H9 (cell line): ENCODE measurements around the gene TCN2. TPM values are rescaled to one million over a fixed set of nuclear protein-coding genes. Genes with fewer than 3 reads are reported as not detected.

Experiments
- DNase-seq: peaks from one replicate; pipeline ENCODE4 v3.0.0-alpha.2; 2017
- H2AFZ ChIP-seq: one replicate; pipeline ENCODE4 v1.6.1; 2013; ENCODE audit warnings: mild to moderate bottlenecking, low read length, control low read depth, moderate library complexity
- H2AK5ac ChIP-seq: 2 replicates; pipeline ENCODE4 v1.6.1; 2013; ENCODE audit warnings: low read length, control low read depth, mixed read lengths; ENCODE audit not compliant: insufficient read length
- H2BK120ac ChIP-seq: one replicate; pipeline ENCODE4 v1.6.1; 2013; ENCODE audit warnings: low read depth, mild to moderate bottlenecking, low read length, control low read depth, inconsistent platforms; ENCODE audit not compliant: poor library complexity, severe bottlenecking
- H2BK12ac ChIP-seq: 2 replicates; pipeline ENCODE4 v1.6.1; 2013; ENCODE audit warnings: low read length, control low read depth, mixed read lengths, low read depth; ENCODE audit not compliant: insufficient read length
- H2BK15ac ChIP-seq: 2 replicates; pipeline ENCODE4 v1.6.1; 2013; ENCODE audit warnings: low read depth, low read length, control low read depth
- H2BK20ac ChIP-seq: one replicate; pipeline ENCODE4 v1.6.1; 2013; ENCODE audit warnings: low read depth, mild to moderate bottlenecking, low read length, control low read depth, inconsistent platforms; ENCODE audit not compliant: poor library complexity, severe bottlenecking
- H2BK5ac ChIP-seq: 2 replicates; pipeline ENCODE4 v1.6.1; 2013; ENCODE audit warnings: low read length, control low read depth, mixed read lengths; ENCODE audit not compliant: insufficient read length
- H3K14ac ChIP-seq: 2 replicates; pipeline ENCODE4 v1.6.1; 2013; ENCODE audit warnings: low read length, control low read depth; ENCODE audit not compliant: insufficient read depth
- H3K18ac ChIP-seq: 2 replicates; pipeline ENCODE4 v1.6.1; 2013; ENCODE audit warnings: low read depth, mild to moderate bottlenecking, mixed read lengths, low read length, control low read depth; ENCODE audit not compliant: insufficient read length
- H3K23ac ChIP-seq: 2 replicates; pipeline ENCODE4 v1.6.1; 2013; ENCODE audit warnings: low read length, control low read depth, mixed read lengths, low read depth; ENCODE audit not compliant: insufficient read length
- H3K23me2 ChIP-seq: 2 replicates; pipeline ENCODE4 v1.6.1; 2013; ENCODE audit warnings: low read depth, mild to moderate bottlenecking, mixed read lengths, low read length, control low read depth; ENCODE audit not compliant: insufficient read length, poor library complexity, severe bottlenecking
- H3K27ac ChIP-seq: 2 replicates; pipeline ENCODE4 v1.5.1; 2013; ENCODE audit warnings: low read length, control low read depth, mixed read lengths, low read depth; ENCODE audit not compliant: insufficient read length
- H3K27me3 ChIP-seq: 2 replicates; pipeline ENCODE4 v1.6.1; 2013; ENCODE audit warnings: low read length, control low read depth, inconsistent platforms; ENCODE audit not compliant: insufficient read depth
- H3K4ac ChIP-seq: 2 replicates; pipeline ENCODE4 v1.6.1; 2013; ENCODE audit warnings: low read depth, mild to moderate bottlenecking, control low read depth, inconsistent platforms, low read length, moderate library complexity
- H3K4me1 ChIP-seq: 2 replicates; pipeline ENCODE4 v1.6.1; 2013; ENCODE audit warnings: low read length, control low read depth, inconsistent platforms; ENCODE audit not compliant: insufficient read depth
- H3K4me2 ChIP-seq: 2 replicates; pipeline ENCODE4 v1.6.1; 2013; ENCODE audit warnings: low read length, control low read depth, mixed read lengths; ENCODE audit not compliant: insufficient read length, insufficient read depth
- H3K56ac ChIP-seq: 2 replicates; pipeline ENCODE4 v1.6.1; 2013; ENCODE audit warnings: low read depth, mild to moderate bottlenecking, mixed read lengths, low read length, control low read depth; ENCODE audit not compliant: insufficient read length
- H3K79me1 ChIP-seq: 2 replicates; pipeline ENCODE4 v1.6.1; 2013; ENCODE audit warnings: low read depth, mild to moderate bottlenecking, moderate library complexity, low read length, control low read depth, inconsistent platforms; ENCODE audit not compliant: insufficient read depth, poor library complexity, severe bottlenecking
- H3K79me2 ChIP-seq: 2 replicates; pipeline ENCODE4 v1.6.1; 2013; ENCODE audit warnings: low read length, control low read depth, inconsistent platforms; ENCODE audit not compliant: insufficient read depth
- H3K9ac ChIP-seq: 2 replicates; pipeline ENCODE4 v1.6.1; 2013; ENCODE audit warnings: low read length, control low read depth, mixed read lengths; ENCODE audit not compliant: insufficient read length; ENCODE audit errors: extremely low read depth
- H3K9me3 ChIP-seq: one replicate; pipeline ENCODE4 v1.6.1; 2013; ENCODE audit warnings: low read depth, low read length, inconsistent platforms; ENCODE audit not compliant: control insufficient read depth
- H3T11ph ChIP-seq: one replicate; pipeline ENCODE4 v1.6.1; 2013; ENCODE audit warnings: mild to moderate bottlenecking, low read length, control low read depth, inconsistent platforms
- H4K20me1 ChIP-seq: one replicate; pipeline ENCODE4 v1.6.1; 2013; ENCODE audit not compliant: control insufficient read depth, insufficient read length, insufficient read depth
- H4K5ac ChIP-seq: 2 replicates; pipeline ENCODE4 v1.6.1; 2013; ENCODE audit warnings: low read depth, mild to moderate bottlenecking, mixed read lengths, low read length, control low read depth; ENCODE audit not compliant: insufficient read length
- H4K8ac ChIP-seq: replicated peaks from 2 replicates; pipeline ENCODE4 v1.6.1; 2013; ENCODE audit warnings: low read length, control low read depth, mixed read lengths, low read depth; ENCODE audit not compliant: insufficient read length
- H4K91ac ChIP-seq: 2 replicates; pipeline ENCODE4 v1.6.1; 2013; ENCODE audit warnings: low read depth, mild to moderate bottlenecking, moderate library complexity, mixed read lengths, low read length, control low read depth; ENCODE audit not compliant: insufficient read length
- H3K27ac Mint-ChIP-seq, 3 experiments: 2 replicates in 2 of 3; 3 replicates in 1 of 3; pipeline ENCODE4 v1.8.0; 2020 to 2021; ENCODE audit warnings: mixed read lengths in 3 of 3, mild to moderate bottlenecking in 1 of 3, moderate library complexity in 1 of 3
- H3K27me3 Mint-ChIP-seq: 2 replicates; pipeline ENCODE4 v1.8.0; 2021; ENCODE audit warnings: low read depth, mild to moderate bottlenecking, moderate library complexity, mixed read lengths
- H3K36me3 Mint-ChIP-seq, 3 experiments: 2 replicates in 2 of 3; 3 replicates in 1 of 3; pipeline ENCODE4 v1.8.0; 2020 to 2021; ENCODE audit warnings: low read depth in 3 of 3, mixed read lengths in 3 of 3; ENCODE audit not compliant: insufficient read depth in 1 of 3
- H3K4me1 Mint-ChIP-seq, 2 experiments: 2 replicates each; pipeline ENCODE4 v1.8.0; 2020; ENCODE audit warnings: mixed read lengths in 2 of 2
- H3K4me3 Mint-ChIP-seq, 2 experiments: 2 replicates in 1 of 2; 3 replicates in 1 of 2; pipeline ENCODE4 v1.8.0; 2020 to 2021; ENCODE audit warnings: mild to moderate bottlenecking in 2 of 2, mixed read lengths in 2 of 2, moderate library complexity in 1 of 2
- H3K9me3 Mint-ChIP-seq, 2 experiments: 2 replicates in 1 of 2; 3 replicates in 1 of 2; pipeline ENCODE4 v1.8.0; 2020; ENCODE audit warnings: mild to moderate bottlenecking in 2 of 2, mixed read lengths in 2 of 2, moderate library complexity in 1 of 2
- WGBS: extraction: QIAGEN DNeasy Blood & Tissue Kit; methylation state at CpG from one replicate; pipeline ENCODE4 v1.1.7; 2013; ENCODE audit warnings: missing lambda C conversion rate, low lambda C conversion rate, mixed read lengths; ENCODE audit not compliant: insufficient read length; ENCODE audit errors: extremely low coverage; 5-methylcytosine and 5-hydroxymethylcytosine counted together
- total RNA-seq: library from RNA; stranded (reverse); gene quantifications from 2 replicates; pipeline ENCODE4 v1.2.1, GENCODE V29; 2021
- TF ChIP-seq, protein P1 (sequence below): fragments of 200-600 bp; sonication (generic); conservative IDR thresholded peaks from 3 replicates; pipeline ENCODE4 v1.8.0; 2021; ENCODE audit warnings: antibody characterized with exemption, mild to moderate bottlenecking

The TCN2 gene
- total RNA-seq, 1 experiment from 2014 or later = 42.2 TPM

GRCh38 chr22:30564761-30565119 is 42.2 kb upstream of the TCN2 start:
- Histone ChIP-seq H3T11ph (no peak overlapping the region), H3K4me1 (no peaks in the 10 kb centered on the region), H2BK5ac (no peak overlapping the region), H3K56ac (no peak overlapping the region), H3K27me3 (no peaks in the 10 kb centered on the region), H4K8ac (no peak overlapping the region), H2BK20ac (no peak overlapping the region), H4K5ac (no peak overlapping the region), H3K14ac (no peak overlapping the region), H3K18ac (no peak overlapping the region), H3K23me2 (no peaks in the 10 kb centered on the region), H3K4ac (no peak overlapping the region), H2BK15ac (no peak overlapping the region), H3K27ac (no peak overlapping the region), H4K20me1 (no peaks in the 10 kb centered on the region), H2BK12ac (no peak overlapping the region), H3K9ac (no peak overlapping the region), H2BK120ac (no peak overlapping the region), H3K79me1 (no peaks in the 10 kb centered on the region), H3K9me3 (no peaks in the 10 kb centered on the region), H4K91ac (no peak overlapping the region), H2AFZ (no peak overlapping the region), H3K23ac (no peak overlapping the region), H3K79me2 (no peaks in the 10 kb centered on the region), H2AK5ac (no peak overlapping the region), H3K4me2 (no peak overlapping the region)
- H3K9me3 Mint-ChIP-seq = no peaks in the 10 kb centered on the region
- H3K27ac Mint-ChIP-seq = peak overlapping the region in 1 of 3 experiments; percentile 86; a peak in 1 of 7 replicates
- H3K27me3 Mint-ChIP-seq = peaks cover 3% of the 10 kb centered on the region
- peak; percentile 52 for DNase-seq
- peaks cover 29 to 34% of the 10 kb centered on the region in 2 experiments for H3K4me1 Mint-ChIP-seq
- TF ChIP-seq, protein P1, sequence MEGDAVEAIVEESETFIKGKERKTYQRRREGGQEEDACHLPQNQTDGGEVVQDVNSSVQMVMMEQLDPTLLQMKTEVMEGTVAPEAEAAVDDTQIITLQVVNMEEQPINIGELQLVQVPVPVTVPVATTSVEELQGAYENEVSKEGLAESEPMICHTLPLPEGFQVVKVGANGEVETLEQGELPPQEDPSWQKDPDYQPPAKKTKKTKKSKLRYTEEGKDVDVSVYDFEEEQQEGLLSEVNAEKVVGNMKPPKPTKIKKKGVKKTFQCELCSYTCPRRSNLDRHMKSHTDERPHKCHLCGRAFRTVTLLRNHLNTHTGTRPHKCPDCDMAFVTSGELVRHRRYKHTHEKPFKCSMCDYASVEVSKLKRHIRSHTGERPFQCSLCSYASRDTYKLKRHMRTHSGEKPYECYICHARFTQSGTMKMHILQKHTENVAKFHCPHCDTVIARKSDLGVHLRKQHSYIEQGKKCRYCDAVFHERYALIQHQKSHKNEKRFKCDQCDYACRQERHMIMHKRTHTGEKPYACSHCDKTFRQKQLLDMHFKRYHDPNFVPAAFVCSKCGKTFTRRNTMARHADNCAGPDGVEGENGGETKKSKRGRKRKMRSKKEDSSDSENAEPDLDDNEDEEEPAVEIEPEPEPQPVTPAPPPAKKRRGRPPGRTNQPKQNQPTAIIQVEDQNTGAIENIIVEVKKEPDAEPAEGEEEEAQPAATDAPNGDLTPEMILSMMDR = no peak
- peaks cover 0 to 2% (median 0%) of the 10 kb centered on the region in 3 experiments; a peak in 1 of 7 replicates for H3K36me3 Mint-ChIP-seq
- H3K4me3 Mint-ChIP-seq = no peak overlapping the region
- no CpG with 5 or more reads among the region's 3 CpGs for WGBS
